GM10266 (cell line): ENCODE results near the gene ABCB1.

ENCODE experiments used
- DNase-seq: peaks from one replicate; pipeline ENCODE4 v3.0.0; 2012; ENCODE audit errors: extremely low spot score
- CTCF ChIP-seq: IDR thresholded peaks from 2 replicates; pipeline ENCODE4 v1.5.1; 2012; ENCODE audit warnings: mild to moderate bottlenecking, low read depth; ENCODE audit not compliant: control insufficient read depth, insufficient read depth; ENCODE audit errors: missing control alignments

Gene ABCB1

GRCh38 chr7:87459941-87460340 lies 140.7 kb downstream of the ABCB1 start:
- TF ChIP-seq CTCF: no peak
- DNase-seq: no peak

GRCh38 chr7:87458148-87458547 lies 142.5 kb downstream of the ABCB1 start:
- TF ChIP-seq CTCF: no peak
- DNase-seq: no peak

- no peak for TF ChIP-seq CTCF
- DNase-seq: no peak
These were observed 144.4 kb downstream of the ABCB1 start for GRCh38 chr7:87456247-87456646.
